ENCODE results near the gene NUMBL. TPM values are rescaled to one million over a fixed set of nuclear protein-coding genes. Genes with fewer than 3 reads are reported as not detected.
"Not testable (repeated sequence)": the region's sequence is repeated elsewhere in the genome, so short reads cannot be mapped to it uniquely, and the experiment has no call there.

NUMBL gene
- 13.4 and 14.6 TPM in 2 replicates for total RNA-seq (2014; rRNA removed; shearing (Covaris generic))

DNA sequence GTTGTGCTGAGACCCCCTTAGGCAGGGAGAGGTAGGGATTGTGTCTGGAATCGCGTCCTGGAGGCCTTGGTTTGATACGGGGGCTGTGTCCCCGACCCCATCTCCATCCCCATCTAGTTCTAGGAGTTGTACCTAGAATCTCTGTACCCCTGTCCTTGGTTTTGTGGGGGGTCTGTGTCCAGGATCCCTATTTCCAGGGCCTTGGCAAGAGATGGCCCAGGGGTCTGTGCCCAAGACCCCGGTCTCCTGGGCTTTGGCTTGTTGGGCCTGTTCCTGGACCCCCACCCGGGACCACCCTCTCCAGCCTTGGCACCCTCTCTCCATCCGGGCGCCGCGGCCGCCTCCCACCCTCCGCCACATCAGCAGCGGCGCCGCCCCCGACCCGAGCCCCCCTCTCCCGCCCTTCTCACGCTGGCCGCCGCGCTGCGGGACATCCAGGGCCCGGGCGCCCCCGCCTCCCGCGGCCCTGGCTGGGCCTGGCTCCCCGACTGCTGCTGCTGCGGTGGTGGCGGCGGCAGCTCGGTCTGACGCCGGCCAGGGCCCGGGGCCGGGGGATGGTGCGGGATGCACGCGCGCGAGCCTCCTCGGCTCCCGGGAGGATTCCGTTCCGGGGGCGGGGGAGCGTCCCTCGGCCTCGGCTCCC lies at the start of gene NUMBL:
NUMBL (minus strand) TSS at position 602 of the 643 bp plus-strand sequence; CDS start at position 434, 168 bp downstream.
- no peak for DNase-seq (ENCODE audit: low spot score)

DNA sequence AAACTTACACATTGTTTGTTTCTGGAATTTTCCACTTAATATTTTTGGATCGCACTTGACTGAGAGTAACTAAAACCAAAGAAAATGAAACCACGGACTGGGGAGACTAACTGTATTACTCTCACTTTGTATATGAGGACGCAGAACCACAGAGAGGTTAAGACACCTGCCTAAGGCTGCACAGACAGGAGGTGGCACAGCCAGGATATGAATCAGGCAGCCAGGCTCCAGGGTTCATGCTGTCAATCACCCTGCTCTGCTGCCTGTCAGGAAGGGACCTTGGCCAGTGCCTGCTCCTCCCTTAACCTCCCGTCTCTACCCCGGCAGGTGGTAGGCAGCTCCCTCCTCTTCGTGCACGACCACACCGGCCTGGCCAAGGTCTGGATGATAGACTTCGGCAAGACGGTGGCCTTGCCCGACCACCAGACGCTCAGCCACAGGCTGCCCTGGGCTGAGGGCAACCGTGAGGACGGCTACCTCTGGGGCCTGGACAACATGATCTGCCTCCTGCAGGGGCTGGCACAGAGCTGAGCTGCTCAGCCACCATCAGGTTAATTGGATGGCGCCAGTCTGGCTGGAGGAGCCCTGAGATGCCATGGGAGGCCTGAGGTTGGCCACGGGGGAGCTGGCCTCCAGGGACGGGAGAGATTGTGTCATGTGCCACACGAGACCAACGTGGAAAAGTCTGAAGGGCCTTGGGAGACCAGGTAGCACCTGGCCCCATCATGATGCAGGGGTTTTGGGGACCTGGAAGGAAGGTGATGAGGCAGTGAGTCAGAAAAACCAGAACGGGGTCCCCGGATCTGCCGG lies 48.8 kb upstream of the NUMBL start:
- no peak for DNase-seq (ENCODE audit: low spot score)

DNA sequence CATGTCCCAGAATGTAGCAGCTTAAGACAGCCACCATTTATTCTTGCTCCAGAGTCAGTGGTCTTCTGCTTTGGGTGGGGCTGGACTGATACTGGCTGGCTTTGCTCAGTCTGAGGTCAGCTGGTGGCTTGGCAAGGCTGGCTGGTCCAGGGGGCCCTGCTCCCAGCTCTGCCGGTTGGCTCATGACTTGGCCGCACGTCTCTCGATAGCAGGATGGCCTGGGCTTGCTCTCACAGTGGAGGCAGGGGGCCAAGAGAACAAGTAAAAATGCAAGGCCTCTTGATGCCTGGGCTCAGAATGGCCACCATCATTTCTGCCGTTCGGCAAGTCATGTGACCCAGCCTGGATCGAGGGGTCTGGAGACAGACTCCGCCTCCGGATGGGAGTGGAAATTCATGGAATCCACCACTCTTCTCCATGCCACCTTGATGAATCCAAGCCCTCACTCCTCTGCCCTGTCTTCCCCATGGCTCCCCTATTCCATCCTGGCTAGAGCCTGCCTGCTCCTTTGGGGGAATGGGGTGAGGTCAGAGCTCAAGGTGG lies 46.7 kb upstream of the NUMBL start:
- no peak for DNase-seq (ENCODE audit: low spot score)

DNA sequence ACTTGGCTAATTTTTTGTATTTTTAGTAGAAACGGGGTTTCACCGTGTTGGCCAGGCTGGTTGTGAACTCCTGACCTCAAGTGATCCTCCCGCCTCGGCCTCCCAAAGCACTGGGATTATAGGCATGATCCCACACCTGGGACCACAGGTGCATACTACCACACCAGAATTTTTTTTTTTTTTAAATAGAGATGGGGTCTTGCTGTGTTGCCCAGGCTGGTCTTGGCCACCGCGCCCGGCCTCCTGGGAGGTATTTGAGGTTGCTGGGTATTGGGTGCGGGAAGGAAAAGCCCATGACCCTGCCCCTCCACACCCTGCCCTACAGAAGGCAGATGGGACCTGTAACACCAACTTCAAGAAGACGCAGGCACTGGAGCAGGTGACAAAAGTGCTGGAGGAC lies 46.2 kb upstream of the NUMBL start:
- DNase-seq (ENCODE audit: low spot score) = no peak

DNA sequence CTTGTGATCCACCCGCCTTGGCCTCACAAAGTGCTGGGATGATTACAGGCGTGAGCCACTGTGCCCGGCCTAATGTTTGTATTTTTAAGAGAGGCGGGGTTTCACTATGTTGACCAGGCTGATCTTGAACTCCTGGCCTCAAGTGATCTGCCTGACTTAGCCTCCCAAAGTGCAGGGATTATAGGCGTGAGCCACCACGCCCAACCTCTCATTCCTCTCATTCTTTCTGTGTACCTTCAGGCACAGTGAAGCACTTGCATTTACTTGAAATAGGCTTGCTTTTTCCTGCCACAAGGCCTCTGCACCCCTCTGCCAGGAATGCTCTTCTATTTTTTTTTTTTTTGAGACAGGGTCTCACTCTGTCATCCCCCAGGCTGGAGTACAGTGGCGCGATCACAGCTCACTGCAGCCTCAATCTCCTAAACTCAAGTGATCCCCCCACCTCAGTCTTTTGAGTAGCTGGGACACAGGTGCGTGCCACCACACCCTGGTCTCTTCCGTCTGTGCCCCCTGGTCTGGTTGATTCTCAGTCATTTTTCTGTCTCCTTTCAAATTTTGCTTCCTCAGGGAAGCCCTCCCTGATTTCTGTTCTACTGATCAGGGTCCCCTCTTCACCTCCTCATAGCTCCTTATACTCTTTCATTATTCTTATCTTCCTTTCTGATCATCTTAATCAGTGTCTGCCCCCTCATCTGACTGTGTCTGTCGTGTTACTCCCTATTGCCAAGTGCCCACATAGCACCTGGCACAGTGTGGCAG lies 44.7 kb upstream of the NUMBL start:
- no peak for DNase-seq (ENCODE audit: low spot score)

DNA sequence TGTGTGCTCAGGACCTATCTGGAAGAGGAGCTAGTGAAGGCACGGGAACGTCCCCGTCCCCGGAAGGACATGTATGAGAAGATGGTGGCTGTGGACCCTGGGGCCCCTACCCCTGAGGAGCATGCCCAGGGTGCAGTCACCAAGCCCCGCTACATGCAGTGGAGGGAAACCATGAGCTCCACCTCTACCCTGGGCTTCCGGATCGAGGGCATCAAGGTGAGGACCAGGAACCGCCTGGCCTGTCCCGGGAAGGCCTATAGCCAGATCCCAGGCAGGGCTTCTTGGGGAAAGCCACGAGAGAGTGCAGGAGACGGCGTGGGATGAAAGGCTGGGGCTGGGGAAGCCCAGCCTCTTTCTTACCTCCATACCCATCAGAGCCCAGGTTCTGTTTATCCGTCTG lies 42.7 kb upstream of the NUMBL start:
- no peak for DNase-seq (ENCODE audit: low spot score)

DNA sequence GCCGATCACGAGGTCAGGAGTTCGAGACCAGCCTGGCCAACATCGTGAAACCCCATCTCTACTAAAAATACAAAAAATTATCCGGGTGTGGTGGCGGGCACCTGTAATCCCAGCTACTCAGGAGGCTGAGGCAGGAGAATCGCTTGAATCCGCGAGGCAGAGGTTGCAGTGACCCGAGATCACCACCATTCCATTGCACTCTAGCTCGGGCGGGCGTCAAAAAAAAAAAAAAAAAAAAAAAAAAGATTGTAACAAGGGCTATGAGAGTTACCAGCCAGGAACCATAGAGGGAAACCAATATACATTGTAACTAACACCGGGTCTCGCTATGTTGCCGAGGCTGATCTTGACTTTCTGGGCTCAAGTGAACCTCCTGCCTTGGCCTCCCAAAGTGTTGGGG lies 41.9 kb upstream of the NUMBL start:
- not testable (repeated sequence) for DNase-seq (ENCODE audit: low spot score)

DNA sequence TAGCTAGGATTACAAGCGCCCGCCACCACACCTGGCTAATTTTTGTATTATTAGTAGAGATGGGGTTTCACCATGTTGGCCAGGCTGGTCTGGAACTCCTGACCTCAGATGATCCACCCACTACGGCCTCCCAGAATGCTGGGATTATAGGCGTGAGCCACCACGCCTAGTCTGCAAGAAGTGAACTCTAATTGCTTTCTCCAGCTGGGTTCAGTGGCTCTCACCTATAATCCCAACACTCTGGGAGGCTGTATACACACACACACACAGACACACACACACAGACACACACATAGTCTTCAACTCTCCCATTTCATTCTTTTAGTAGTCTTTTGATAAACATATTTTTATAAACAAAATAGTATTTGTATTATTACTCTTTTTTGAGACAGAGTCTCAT lies 39.6 kb upstream of the NUMBL start:
- not testable (repeated sequence) for DNase-seq (ENCODE audit: low spot score)

DNA sequence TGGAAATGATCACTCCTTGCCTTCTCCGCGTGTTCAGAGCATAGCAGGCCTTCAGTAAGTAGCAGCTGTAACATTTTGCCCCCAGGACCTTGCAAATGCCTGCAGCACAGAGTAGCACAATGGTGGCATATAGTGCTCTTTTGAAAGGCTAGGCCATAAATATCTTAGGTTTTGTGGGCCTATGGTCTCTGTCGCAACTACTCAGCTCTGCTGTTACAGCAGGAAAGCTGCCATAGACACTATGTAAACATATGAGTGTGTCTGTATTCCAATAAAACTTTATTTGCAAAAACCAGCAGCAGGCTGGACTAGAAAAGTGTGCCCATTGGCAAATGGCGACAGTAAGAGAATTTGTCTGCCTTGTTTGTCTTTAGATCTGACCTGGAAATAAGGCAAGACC lies 35.8 kb upstream of the NUMBL start:
- DNase-seq (ENCODE audit: low spot score) = no peak

DNA sequence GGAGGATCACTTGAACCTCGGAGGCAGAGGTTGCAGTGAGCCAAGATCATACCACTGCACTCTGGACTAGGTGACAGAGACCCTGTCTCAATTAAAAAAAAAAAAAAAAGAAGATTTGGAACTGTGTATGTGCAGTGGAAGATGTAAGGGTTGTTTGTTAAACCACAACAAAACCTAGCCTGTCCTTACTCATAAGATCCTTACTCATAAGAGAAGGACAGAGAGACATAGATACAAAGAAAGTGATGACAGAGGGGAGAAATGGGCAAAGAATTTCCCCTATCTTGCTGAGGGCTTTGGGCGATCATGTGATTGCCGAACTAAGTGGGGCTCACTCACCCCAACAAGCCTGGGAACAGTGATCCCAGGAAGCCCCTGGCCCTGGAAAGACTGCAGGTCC lies 34.4 kb upstream of the NUMBL start:
- no peak for DNase-seq (ENCODE audit: low spot score)

DNA sequence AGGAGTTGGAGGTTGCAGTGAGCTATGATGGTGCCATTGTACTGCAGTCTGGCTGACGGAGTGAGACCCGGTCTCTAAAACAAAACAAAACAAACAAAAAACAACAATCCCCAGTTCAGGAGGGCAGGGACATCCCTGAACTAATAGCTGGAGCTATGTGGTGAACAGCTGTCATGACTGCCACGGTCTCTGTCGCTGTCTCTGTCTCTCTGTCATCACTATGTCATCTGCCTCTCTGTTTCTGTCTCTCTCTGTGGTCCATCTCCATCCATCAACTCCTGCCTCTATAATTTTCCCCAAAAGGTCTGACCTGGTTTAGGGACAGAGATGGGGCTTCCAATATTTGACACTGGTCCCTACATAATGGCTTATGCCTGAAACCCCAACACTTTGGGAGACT lies 33.9 kb upstream of the NUMBL start:
- DNase-seq (ENCODE audit: low spot score) = no peak

DNA sequence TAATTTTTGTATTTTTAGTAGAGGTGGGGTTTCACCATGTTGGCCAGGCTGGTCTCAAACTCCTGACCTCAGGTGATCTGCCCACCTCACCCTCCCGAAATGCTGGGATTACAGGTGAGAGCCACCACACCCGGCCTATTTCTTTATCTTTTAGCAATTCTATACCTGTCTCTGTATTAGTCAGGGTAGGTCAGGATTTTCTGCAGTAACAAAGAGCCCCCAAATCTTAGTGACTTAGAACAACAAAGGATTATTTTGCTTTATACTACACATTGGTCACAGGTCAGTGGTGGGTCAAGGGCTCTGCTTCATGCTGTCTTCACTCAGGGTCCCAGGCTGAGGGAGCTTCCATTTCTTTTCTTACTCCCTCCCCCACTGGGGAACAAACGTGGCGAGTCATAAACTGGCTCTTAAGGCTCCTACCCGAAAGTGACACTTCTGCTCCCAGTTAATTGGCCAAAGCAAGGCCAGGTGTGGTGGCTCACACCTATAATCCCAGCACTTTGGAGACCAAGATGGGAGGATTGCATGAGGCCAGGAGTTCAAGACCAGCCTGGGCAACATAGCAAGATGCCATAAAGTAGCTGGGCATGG lies 33.3 kb upstream of the NUMBL start:
- DNase-seq (ENCODE audit: low spot score) = no peak

DNA sequence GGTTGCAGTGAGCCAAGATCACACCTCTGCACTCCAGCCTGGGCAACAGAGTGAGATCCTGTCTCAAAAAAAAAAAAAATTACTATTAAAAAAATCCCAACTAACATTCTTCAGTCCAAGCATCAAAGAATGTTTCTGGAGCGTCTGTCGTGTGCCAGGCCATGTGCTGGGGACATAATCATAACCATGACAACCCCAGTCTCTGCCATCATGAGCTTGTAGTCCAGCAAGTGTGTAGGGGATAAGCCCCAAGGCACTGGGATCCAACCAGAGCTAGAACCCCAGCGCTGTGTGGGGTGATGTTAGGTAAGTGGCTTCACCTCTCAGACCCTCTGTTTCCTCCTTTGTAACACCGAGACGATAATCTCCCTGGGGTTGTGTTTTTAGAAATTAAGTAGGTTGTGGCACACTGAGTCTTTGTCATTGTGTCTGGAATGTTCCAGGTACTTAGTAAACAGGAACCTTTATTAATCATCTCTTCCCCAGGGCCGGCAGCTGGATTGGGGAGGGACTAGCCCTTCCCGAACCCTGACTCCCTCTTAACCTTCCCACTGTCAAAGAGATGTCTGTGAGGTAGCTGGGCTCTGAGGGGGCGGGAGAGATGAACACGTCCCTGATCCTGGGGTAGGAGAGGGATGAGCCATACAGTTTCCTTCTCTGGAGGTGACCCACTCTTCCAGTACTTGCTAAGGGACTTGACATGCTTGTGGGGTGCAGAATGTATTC lies 31.6 kb upstream of the NUMBL start:
- DNase-seq (ENCODE audit: low spot score) = no peak

DNA sequence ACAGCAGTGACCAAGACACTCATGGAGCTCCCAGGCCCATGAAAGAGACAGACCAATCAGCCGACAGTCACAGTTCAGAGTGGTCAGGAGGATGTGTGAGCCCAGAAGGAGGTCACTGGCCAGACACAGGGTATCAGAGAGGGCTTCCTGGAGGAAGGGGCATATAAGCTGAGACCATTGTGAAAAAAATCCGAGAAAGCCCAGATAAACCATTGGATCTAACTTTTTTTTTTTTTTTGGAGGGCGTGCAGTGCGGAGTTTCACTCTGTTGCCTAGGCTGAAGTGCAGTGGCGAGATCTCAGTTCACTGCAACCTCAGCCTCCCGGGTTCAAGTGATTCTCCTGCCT lies 30.7 kb upstream of the NUMBL start:
- no peak for DNase-seq (ENCODE audit: low spot score)

DNA sequence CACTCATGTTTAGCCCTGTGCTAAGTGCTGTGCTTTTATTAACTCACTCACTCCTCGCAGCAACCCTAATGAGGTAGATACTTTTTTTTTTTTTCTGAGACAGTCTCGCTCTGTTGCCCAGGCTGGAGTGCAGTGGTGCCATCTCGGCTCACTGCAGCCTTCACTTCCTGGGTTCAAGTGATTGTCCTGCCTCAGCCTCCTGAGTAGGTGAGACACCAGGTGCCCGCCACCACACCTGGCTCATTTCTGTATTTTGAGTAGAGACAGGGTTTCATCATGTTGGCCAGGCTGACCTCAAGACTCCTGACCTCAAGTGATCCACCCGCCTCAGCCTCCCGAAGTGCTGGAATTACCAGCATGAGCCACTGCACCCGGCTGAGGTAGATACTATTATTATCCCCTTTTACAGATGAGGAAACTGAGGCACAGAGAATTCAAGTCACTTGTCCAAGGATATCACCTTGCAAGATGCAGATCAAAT lies 29.0 kb upstream of the NUMBL start:
- peak; percentile 31 for DNase-seq (ENCODE audit: low spot score)

DNA sequence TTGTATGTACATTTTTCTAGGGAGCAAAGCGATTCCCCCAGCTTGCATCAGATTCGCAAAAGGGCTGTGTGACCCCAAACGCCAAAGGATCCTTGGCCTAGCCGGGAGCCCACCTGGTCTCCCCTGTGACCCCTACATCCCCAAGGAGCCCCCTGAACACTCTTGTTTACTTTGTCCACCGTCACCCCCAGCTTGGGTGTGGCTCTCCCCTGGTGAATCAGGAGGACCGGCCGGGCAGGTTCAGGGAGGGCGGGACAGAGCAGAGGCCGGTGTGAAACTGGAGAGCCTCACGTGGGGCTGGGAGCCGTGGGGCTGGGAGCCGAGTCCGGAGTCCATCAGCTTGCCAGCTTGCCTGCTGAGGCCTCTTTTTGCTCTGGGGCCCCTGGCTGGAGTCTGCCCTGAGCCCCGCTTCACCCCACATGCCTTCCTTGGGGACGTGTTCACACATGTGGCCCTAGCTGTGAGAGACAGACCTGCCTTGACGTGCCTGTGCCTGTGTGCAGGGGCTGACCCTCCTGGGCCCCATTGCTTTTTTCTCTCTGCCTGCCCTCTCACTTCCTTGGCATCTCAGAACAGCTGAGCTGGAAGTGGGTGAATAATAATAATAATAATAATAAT lies 28.4 kb upstream of the NUMBL start:
- DNase-seq (ENCODE audit: low spot score) = peak; percentile 96

DNA sequence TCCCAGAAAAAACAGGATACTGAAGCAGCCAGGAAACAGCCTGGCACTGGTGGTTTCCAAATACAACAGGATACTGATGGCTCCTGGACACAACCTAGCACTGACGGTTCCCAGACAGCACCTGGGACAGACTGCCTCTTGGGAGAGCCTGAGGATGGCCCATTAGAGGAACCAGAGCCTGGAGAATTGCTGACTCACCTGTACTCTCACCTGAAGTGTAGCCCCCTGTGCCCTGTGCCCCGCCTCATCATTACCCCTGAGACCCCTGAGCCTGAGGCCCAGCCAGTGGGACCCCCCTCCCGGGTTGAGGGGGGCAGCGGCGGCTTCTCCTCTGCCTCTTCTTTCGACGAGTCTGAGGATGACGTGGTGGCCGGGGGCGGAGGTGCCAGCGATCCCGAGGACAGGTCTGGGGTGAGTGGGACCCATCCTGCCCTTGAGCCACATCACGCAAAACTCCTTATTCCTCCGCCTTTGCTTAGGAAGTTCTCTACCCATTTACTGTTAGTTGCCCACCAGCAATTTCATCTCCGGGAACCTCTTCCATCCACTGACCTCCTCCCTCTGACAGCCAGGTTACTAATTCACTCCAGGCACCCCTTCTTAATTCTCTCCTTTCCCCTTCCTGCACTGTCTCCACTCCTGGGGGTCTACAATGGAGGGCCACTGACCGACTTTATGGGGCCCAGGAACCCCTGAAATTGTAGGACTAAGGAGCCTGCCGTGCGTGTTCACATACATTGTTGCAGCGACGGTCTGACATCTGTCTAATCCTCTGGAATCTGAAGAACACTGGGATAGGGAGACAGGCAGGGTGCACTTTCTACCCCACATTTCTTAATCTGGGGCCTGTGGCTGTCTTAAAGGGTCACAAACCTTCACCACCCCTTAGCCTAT lies 27.7 kb upstream of the NUMBL start:
- DNase-seq (ENCODE audit: low spot score) = peak; percentile 68

DNA sequence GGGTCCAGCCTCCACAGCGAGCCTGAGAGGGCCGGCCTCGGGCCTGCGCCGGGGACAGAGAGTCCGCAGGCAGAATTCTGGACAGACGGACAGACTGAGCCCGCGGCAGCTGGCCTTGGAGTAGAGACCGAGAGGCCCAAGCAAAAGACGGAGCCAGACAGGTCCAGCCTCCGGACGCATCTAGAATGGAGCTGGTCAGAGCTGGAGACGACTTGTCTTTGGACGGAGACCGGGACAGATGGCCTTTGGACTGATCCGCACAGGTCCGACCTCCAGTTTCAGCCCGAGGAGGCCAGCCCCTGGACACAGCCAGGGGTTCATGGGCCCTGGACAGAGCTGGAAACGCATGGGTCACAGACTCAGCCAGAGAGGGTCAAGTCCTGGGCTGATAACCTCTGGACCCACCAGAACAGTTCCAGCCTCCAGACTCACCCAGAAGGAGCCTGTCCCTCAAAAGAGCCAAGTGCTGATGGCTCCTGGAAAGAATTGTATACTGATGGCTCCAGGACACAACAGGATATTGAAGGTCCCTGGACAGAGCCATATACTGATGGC lies 27.0 kb upstream of the NUMBL start:
- peak; percentile 70 for DNase-seq (ENCODE audit: low spot score)

Data from HT-29 (cell line).